IPS-15b (cell line): ENCODE measurements around the gene CXCR5.

Experiments
- H3K27me3 ChIP-seq: one replicate; pipeline ENCODE4 v1.6.1; 2013; ENCODE audit warnings: low read length; ENCODE audit not compliant: control insufficient read depth, insufficient read depth
- H3K36me3 ChIP-seq: one replicate; pipeline ENCODE4 v1.6.1; 2013; ENCODE audit warnings: low read length; ENCODE audit not compliant: control insufficient read depth, insufficient read depth
- H3K4me1 ChIP-seq: one replicate; pipeline ENCODE4 v1.6.1; 2013; ENCODE audit warnings: mild to moderate bottlenecking, low read length; ENCODE audit not compliant: control insufficient read depth, insufficient read depth
- H3K4me3 ChIP-seq: one replicate; pipeline ENCODE4 v1.5.1; 2013; ENCODE audit warnings: low read depth, low read length
- H3K9ac ChIP-seq: one replicate; pipeline ENCODE4 v1.6.1; 2013; ENCODE audit warnings: low read depth, mild to moderate bottlenecking, low read length
- H3K9me3 ChIP-seq: one replicate; pipeline ENCODE4 v1.6.1; 2013; ENCODE audit warnings: mild to moderate bottlenecking, low read length; ENCODE audit not compliant: control insufficient read depth, insufficient read depth

The CXCR5 gene

DNA sequence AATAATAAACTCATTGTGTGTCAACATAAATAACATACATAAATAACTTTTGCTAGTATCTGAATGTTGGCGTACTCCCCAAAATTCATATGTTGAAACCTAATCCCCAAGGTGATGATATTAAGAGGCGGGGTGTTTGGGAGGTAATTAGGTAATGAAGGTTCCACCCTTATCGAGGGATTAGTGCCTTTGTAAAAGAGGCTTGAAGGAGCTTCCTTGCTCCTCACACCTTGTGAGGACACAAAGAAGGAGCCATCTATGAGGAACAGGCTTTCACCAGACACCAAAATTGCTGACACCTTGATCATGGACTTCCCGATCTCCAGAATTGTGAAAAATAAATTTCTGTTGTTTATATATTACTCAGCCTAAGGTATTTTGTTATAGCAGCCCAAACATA lies 33.9 kb upstream of the CXCR5 start:
- Histone ChIP-seq H3K4me3 (no peak overlapping the region), H3K4me1 (no peaks in the 10 kb centered on the region)

DNA sequence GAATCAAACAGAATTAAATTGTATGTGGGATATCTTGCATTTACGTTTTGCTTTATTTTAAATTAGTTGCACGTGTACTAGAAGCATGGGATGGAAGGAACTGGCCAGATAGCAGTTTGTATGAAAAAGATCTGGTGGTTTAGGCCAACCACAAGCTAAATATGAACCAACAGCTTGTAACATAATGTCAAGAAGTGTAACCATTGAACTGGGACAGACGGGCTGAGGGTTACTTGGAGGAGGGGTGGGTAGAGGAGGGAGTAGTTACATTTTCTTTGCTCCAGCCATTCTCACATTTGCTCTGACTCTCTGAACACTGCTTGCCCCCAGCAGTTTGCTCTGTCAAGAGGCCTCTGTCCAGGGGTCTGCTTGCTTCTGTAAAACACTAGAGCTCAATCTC lies 31.7 kb upstream of the CXCR5 start:
- no peak overlapping the region for H3K4me3 ChIP-seq
- no peaks in the 10 kb centered on the region for H3K9me3 ChIP-seq
- no peaks in the 10 kb centered on the region for H3K36me3 ChIP-seq
- no peak overlapping the region for H3K9ac ChIP-seq
- no peaks in the 10 kb centered on the region for H3K4me1 ChIP-seq
- H3K27me3 ChIP-seq, result no peaks in the 10 kb centered on the region

More for the DNA sequence above, 33.9 kb upstream of the CXCR5 start:
- no peaks in the 10 kb centered on the region for H3K9me3 ChIP-seq
- no peak overlapping the region for H3K9ac ChIP-seq
- H3K36me3 ChIP-seq, result no peaks in the 10 kb centered on the region
- no peaks in the 10 kb centered on the region for H3K27me3 ChIP-seq

DNA sequence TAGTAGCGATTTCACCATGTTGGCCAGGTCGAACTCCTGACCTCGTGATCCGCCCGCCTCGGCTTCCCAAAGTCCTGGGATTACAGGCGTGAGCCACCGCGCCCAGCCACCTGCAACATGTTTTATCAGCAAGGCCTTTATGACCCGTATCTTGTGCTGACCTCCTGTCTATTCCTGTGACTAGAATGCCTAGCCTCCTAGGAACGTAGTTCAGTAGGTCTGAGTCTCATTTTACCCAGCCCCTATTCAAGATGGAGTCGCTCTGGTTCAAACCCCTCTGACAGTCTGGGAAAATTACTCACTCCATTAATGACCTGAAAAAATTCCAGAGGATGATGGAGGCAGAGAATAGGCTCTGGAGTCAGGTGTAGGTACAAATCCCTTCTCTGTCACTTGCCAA lies 30.0 kb upstream of the CXCR5 start:
- H3K27me3 ChIP-seq, result no peaks in the 10 kb centered on the region
- H3K4me3 ChIP-seq, result no peak overlapping the region
- no peaks in the 10 kb centered on the region for H3K36me3 ChIP-seq
- H3K9ac ChIP-seq, result no peak overlapping the region
- H3K4me1 ChIP-seq, result no peaks in the 10 kb centered on the region
- no peaks in the 10 kb centered on the region for H3K9me3 ChIP-seq

DNA sequence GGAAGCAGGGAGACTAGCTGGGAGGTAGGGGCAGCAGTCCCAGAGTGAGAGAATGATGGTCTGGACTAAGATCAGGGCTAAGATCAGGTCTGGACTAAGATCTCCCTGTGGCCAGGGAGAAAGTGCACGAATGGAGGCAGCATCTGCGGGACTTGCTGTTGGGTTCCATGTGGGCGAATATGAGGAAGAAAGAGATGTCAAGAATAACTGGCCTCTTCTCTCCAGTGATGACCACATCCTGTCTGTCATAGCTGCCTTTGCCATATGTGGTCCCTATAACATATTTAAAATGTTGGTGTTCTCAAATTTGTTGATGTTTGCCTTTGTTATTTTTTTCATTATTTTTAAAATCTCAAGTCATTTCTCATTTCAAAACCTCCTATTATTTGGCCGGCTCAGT lies 27.4 kb upstream of the CXCR5 start:
- Histone ChIP-seq H3K4me3 (no peak overlapping the region), H3K27me3 (no peaks in the 10 kb centered on the region), H3K36me3 (no peaks in the 10 kb centered on the region), H3K9ac (no peak overlapping the region), H3K9me3 (no peaks in the 10 kb centered on the region), H3K4me1 (no peaks in the 10 kb centered on the region)

DNA sequence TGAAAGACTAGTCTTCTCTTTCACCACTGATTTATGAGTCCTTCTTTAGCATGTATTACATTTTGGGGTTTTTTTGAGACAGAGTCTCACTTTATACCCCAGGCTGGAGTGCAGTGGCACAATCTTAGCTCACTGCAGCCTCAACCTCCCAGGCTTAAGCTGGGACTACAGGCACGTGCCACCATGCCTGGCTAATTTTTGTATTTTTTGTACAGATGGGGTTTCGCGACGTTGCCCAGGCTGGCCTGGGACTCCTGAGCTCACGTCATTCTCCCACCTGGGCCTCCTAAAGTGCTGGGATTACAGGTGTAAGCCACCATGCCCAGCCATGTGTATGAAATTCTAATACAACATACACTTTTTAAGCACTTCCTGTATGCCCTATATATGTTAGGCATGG lies 26.3 kb upstream of the CXCR5 start:
- no peak overlapping the region for H3K9ac ChIP-seq

DNA sequence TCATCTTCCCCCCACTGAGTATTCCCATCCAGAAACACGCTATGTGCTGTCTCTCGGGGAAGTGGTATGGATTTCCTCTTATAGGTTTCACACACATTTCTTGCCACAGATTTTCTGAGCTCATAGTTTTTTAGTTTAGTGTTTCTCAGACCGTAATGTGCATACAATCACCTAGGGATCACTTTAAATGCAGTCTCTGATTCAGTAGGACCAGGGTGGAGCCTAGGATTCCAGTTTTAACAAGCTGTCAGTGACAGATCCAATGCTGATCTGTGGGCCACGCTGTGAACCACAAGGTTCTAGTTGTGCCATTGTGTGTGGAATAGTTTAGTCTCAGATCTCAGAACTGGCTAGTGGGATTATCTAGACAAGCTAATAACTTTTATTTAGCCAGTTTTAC lies 23.7 kb upstream of the CXCR5 start:
- Histone ChIP-seq H3K4me3 (no peak overlapping the region), H3K36me3 (no peaks in the 10 kb centered on the region), H3K27me3 (no peaks in the 10 kb centered on the region), H3K4me1 (no peaks in the 10 kb centered on the region), H3K9me3 (no peaks in the 10 kb centered on the region), H3K9ac (no peak overlapping the region)

More for the DNA sequence above, 26.3 kb upstream of the CXCR5 start:
- Histone ChIP-seq H3K4me1 (no peaks in the 10 kb centered on the region), H3K27me3 (no peaks in the 10 kb centered on the region), H3K4me3 (no peak overlapping the region), H3K9me3 (no peaks in the 10 kb centered on the region), H3K36me3 (no peaks in the 10 kb centered on the region)

DNA sequence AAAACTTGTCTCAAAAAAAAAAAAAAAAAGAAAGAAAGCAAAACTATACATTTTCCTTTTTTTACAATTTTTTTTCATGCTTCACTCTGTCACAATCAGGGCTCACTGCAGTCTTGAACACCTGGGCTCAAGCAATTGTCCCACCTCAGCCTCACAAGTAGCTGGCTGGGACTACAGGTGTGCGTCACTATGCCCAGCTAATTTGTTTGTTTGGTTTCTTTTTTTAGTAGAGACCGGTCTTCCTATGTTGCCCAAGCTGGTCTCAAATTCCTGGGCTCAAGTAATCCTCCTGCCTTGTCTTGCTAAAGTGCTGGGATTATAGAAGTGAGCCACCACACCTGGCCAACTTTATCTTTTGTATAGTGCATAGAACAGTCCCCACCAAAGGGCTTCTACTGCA lies 15.0 kb upstream of the CXCR5 start:
- Histone ChIP-seq H3K4me3 (no peak overlapping the region), H3K4me1 (peaks cover 12% of the 10 kb centered on the region), H3K27me3 (no peaks in the 10 kb centered on the region), H3K9ac (no peak overlapping the region), H3K9me3 (no peaks in the 10 kb centered on the region), H3K36me3 (no peaks in the 10 kb centered on the region)

DNA sequence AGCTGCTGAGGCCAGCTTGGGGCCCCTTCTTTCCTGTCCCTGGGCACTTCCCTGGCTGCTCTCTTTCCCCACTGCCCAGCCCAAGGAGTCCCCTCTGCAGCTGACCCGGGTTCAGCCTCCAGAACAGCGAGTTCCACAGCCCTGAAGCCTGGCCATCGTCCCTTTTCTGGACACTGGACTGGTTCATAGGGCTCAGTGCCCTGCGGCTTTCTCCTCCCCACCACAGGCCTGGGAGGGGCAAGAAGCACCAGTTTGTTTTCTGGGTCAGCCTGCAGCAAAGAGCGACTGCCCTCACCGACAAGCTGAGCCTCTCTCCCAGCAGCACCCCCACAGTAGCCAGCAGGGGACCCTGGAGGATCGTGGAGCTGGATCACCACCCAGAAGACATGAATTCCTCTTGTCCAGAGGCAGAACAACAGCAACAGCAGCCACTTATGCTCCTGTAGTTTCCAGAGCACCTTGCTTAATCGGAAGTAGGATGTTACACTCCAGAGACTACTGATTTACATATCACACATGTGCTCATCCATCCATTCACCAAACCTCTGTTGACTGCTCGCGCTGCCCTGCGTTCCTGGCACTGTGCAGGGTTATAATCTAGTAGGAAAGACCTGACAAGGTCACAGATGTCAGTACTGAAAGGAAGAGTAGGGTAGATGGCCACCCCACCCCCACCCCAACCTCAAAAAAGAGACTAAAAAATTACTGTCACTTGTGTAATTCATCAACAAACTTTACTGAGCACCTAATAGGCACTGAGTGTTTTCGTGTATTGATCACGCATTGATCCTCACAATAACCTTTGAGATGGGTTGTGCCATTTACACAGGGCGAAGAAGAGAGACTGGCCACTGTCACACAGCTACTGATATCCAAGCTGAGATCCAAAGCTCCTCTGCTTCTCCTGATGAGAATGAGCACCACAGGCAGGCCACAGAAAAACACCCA lies 13.0 kb upstream of the CXCR5 start:
- no peaks in the 10 kb centered on the region for H3K27me3 ChIP-seq
- no peaks in the 10 kb centered on the region for H3K36me3 ChIP-seq
- peaks cover 12% of the 10 kb centered on the region for H3K4me1 ChIP-seq
- H3K9ac ChIP-seq, result no peak overlapping the region
- no peaks in the 10 kb centered on the region for H3K9me3 ChIP-seq
- no peak overlapping the region for H3K4me3 ChIP-seq

DNA sequence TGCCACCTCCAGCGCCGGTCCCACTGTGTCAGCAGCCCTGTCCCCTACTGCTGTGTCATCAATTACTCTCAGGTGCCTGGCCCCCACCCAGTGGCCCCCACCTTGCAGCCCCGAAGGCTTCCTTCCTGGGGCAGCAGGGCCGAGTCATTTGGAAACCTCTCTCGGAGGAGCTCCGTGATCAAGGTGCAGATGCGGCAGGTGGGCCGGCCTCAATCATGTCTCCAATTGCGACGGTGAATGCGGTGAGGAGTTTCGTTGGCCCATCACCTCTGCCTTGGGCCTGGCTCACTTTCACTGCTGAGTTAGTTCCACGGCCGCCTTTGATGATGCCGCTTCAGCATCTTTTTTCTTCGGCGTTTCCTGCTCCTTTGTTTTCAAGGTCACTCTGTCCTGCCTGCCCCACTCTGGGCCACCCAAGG lies 11.3 kb upstream of the CXCR5 start:
- Histone ChIP-seq H3K36me3 (no peaks in the 10 kb centered on the region), H3K9me3 (no peaks in the 10 kb centered on the region), H3K9ac (no peak overlapping the region), H3K4me3 (no peak overlapping the region), H3K27me3 (no peaks in the 10 kb centered on the region), H3K4me1 (peaks cover 12% of the 10 kb centered on the region)

DNA sequence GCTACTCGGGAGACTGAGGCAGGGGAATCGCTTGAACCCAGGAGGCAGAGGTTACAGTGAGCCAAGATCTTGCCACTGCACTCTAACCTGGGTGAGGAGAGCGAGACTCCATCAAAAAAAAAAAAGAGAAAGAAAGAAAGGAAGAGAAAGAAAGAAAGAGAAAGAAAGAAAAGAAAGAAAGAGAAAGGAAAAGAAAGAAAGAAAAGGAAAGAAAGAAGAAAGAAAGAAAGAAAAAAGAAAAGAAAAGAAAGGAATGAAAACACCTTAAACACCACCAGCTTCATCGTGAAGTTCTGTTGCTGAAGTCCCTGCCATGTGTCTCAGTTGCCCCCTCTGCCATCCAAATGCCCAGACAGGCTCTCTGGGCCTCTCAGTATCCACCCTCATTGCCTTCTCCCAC lies 9.9 kb upstream of the CXCR5 start:
- no peaks in the 10 kb centered on the region for H3K36me3 ChIP-seq
- H3K9ac ChIP-seq, result no peak overlapping the region
- no peaks in the 10 kb centered on the region for H3K27me3 ChIP-seq
- H3K4me1 ChIP-seq, result peaks cover 12% of the 10 kb centered on the region
- no peak overlapping the region for H3K4me3 ChIP-seq
- no peaks in the 10 kb centered on the region for H3K9me3 ChIP-seq

DNA sequence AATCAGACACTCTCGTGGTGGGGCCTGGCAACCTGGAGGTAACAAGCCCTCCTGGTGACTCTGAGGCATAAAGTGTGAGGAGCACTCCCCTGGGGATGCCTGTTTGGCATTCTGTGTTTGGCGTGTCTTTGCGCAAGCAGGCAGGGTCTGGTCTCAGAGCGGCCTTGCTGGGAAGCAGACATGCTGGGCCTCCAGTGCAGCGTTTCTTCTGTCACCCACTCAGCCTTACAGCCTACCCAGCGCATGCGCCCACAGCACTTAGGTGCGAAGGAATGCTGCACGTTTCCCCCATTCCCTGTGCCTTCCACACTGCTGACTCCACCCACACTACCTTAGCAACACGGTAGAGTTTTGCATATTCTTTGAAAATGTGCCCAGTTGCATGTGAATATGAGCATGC lies 7.4 kb upstream of the CXCR5 start:
- Histone ChIP-seq H3K36me3 (no peaks in the 10 kb centered on the region), H3K4me3 (no peak overlapping the region), H3K9ac (no peak overlapping the region), H3K27me3 (no peaks in the 10 kb centered on the region), H3K4me1 (no peaks in the 10 kb centered on the region), H3K9me3 (no peaks in the 10 kb centered on the region)

DNA sequence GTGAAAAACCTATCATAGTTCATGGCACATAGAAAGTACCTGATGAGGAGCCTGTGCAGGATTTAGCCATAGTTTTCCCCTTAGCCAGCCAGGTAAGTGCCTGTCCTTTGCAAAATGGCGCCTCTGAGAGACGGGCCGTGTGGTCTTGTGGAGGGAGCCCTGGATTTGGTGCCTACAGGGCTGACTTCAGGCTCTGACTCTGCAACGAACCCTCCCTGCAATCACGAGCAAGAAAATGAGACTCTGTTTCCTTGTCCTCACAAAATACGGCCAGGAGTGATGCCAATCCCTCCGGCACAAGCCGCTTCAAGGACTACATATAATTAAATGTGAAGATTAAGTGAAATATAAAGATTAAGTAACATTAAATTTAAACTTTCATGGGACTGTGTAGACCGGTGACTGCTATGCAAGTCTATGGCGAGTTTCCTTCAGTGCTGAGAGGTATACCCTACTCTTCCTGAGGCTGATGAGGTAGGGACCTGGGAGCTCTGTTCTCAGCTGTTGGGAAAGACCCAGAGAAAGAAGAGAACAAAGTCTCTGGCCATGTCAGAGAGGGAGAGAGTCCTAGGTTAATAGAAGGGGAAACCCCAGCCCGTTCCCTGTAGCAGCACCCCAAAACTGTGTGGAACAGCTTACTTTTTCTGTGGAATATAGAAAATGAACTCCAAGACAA lies 6.1 kb upstream of the CXCR5 start:
- Histone ChIP-seq H3K36me3 (no peaks in the 10 kb centered on the region), H3K4me1 (no peaks in the 10 kb centered on the region), H3K27me3 (no peaks in the 10 kb centered on the region), H3K9me3 (no peaks in the 10 kb centered on the region), H3K9ac (no peak overlapping the region), H3K4me3 (no peak overlapping the region)
